WTC11 (cell line): Measurements from ENCODE around the gene RAD23A. TPM values are rescaled to one million over a fixed set of nuclear protein-coding genes. Genes with fewer than 3 reads are reported as not detected.

ENCODE experiments used
- ATAC-seq: fragments of 200-7000 bp; cut with Tn5 transposase; 2 replicates; pipeline ENCODE4 v1.10.0; 2021; ENCODE audit warnings: mild to moderate bottlenecking, moderate library complexity
- CTCF ChIA-PET: fragments of 300-600 bp; sonication (Branson Sonifier 250); formaldehyde crosslinking; loops from one replicate; lab custom pipeline; 2021; ENCODE audit warnings: antibody characterized with exemption; lab: Charles Lee
- POLR2A ChIA-PET: fragments of 350-600 bp; sonication (Branson Sonifier 250); formaldehyde crosslinking; loops from one replicate; lab custom pipeline; 2021; ENCODE audit warnings: antibody characterized with exemption; lab: Charles Lee
- DNase-seq: peaks from one replicate; pipeline ENCODE4 v3.0.0; 2021; ENCODE audit warnings: low spot score
- H3K27ac Mint-ChIP-seq: 2 replicates; pipeline ENCODE4 v1.8.0; 2021; ENCODE audit warnings: mixed read lengths
- H3K27me3 Mint-ChIP-seq: 2 replicates; pipeline ENCODE4 v1.8.0; 2021; ENCODE audit warnings: low read depth, mild to moderate bottlenecking, moderate library complexity, mixed read lengths
- H3K36me3 Mint-ChIP-seq: 2 replicates; pipeline ENCODE4 v1.8.0; 2021; ENCODE audit warnings: mixed read lengths
- H3K4me1 Mint-ChIP-seq: 2 replicates; pipeline ENCODE4 v1.8.0; 2022; ENCODE audit warnings: mixed read lengths
- H3K4me3 Mint-ChIP-seq: 2 replicates; pipeline ENCODE4 v1.8.0; 2021; ENCODE audit warnings: mild to moderate bottlenecking, moderate library complexity, mixed read lengths
- H3K9me3 Mint-ChIP-seq: 2 replicates; pipeline ENCODE4 v1.8.0; 2021; ENCODE audit warnings: mixed read lengths
- ELF4 ChIP-seq: sonication (generic); formaldehyde crosslinking; IDR thresholded peaks from 2 replicates; pipeline ENCODE4 v1.8.1; 2022; ENCODE audit warnings: low read depth, mild to moderate bottlenecking, moderate library complexity, missing genetic modification reagents
- FOXP1 ChIP-seq: sonication (generic); formaldehyde crosslinking; IDR thresholded peaks from 2 replicates; pipeline ENCODE4 v1.8.0; 2022; ENCODE audit warnings: missing genetic modification reagents, mild to moderate bottlenecking, moderate library complexity, borderline replicate concordance
- HMGA2 ChIP-seq: fragments of 250-450 bp; sonication (Bioruptor Pico); IDR thresholded peaks from 2 replicates; pipeline ENCODE4 v1.4.0; 2021; ENCODE audit warnings: mild to moderate bottlenecking, moderate library complexity
- NFE2L1 ChIP-seq: sonication (generic); formaldehyde crosslinking; IDR thresholded peaks from 2 replicates; pipeline ENCODE4 v1.8.1; 2023; ENCODE audit warnings: missing genetic modification reagents
- NR1H2 ChIP-seq: sonication (generic); formaldehyde crosslinking; IDR thresholded peaks from 2 replicates; pipeline ENCODE4 v1.9.0; 2021; ENCODE audit warnings: mild to moderate bottlenecking, moderate library complexity, missing genetic modification reagents
- SP1 ChIP-seq: sonication (generic); formaldehyde crosslinking; conservative IDR thresholded peaks from 2 replicates; pipeline ENCODE4 v1.8.1; 2022; ENCODE audit warnings: missing genetic modification reagents
- ZNF121 ChIP-seq: sonication (generic); formaldehyde crosslinking; IDR thresholded peaks from 2 replicates; pipeline ENCODE4 v1.8.0; 2023; ENCODE audit warnings: missing genetic modification reagents
- ZNF138 ChIP-seq: sonication (generic); formaldehyde crosslinking; conservative IDR thresholded peaks from 2 replicates; pipeline ENCODE4 v1.8.1; 2022; ENCODE audit warnings: mild to moderate bottlenecking, moderate library complexity, missing genetic modification reagents
- ZNF416 ChIP-seq: fragments of 250-450 bp; sonication (Bioruptor Pico); IDR thresholded peaks from 2 replicates; pipeline ENCODE4 v1.9.0; 2021; ENCODE audit warnings: mild to moderate bottlenecking, inconsistent platforms
- total RNA-seq: library from RNA; stranded (reverse); gene quantifications from 3 replicates; pipeline ENCODE4 v1.2.3, GENCODE V29; 2021
- TF ChIP-seq, protein P1 (sequence below): sonication (generic); formaldehyde crosslinking; IDR thresholded peaks from 2 replicates; pipeline ENCODE4 v1.8.0; 2022; ENCODE audit warnings: mild to moderate bottlenecking, missing genetic modification reagents
- TF ChIP-seq, protein P2 (sequence below): sonication (generic); formaldehyde crosslinking; IDR thresholded peaks from 2 replicates; pipeline ENCODE4 v1.8.0; 2022; ENCODE audit warnings: missing genetic modification reagents
- TF ChIP-seq, protein P3 (sequence below): sonication (generic); formaldehyde crosslinking; IDR thresholded peaks from 2 replicates; pipeline ENCODE4 v1.8.0; 2023; ENCODE audit warnings: missing genetic modification reagents, mild to moderate bottlenecking, borderline replicate concordance
- TF ChIP-seq, protein P4 (sequence below): sonication (generic); formaldehyde crosslinking; conservative IDR thresholded peaks from 2 replicates; pipeline ENCODE4 v1.8.1; 2023; ENCODE audit warnings: mild to moderate bottlenecking, low read depth, missing genetic modification reagents, moderate library complexity
- TF ChIP-seq, protein P5 (sequence below): sonication (generic); formaldehyde crosslinking; IDR thresholded peaks from 2 replicates; pipeline ENCODE4 v1.8.1; 2022; ENCODE audit warnings: low read depth, mild to moderate bottlenecking, moderate library complexity, missing genetic modification reagents, borderline replicate concordance
- TF ChIP-seq, protein P6 (sequence below): fragments of 200-600 bp; IDR thresholded peaks from 2 replicates; pipeline ENCODE4 v1.8.0; 2022; ENCODE audit warnings: antibody characterized with exemption
- TF ChIP-seq, protein P7 (sequence below): sonication (generic); formaldehyde crosslinking; IDR thresholded peaks from 2 replicates; pipeline ENCODE4 v1.8.1; 2023; ENCODE audit warnings: mild to moderate bottlenecking, moderate library complexity, missing genetic modification reagents

Gene RAD23A
- total RNA-seq, 1 experiment from 2014 or later: 84.3 TPM

DNA sequence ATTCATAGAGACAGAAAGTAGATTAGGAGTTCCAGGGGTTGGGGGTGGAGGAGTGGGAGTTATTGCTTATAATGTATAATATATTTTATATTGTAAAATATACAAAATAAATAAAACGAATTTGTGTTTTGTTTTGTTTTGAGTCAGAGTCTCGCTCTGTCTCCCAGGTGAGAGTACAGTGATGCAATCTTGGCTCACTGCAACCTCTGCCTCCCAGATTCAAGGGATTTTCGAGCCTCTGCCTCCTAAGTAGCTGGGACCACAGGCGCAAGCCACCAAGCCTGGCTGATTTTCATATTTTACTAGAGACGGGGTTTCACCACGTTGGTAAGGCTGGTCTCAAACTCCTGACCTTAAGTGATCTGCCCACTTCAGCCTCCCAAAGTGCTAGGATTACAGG is 13.8 kb downstream of the RAD23A start (continued):
- TF ChIP-seq ELF4 (no peak), ZNF138 (no peak), HMGA2 (no peak), NR1H2 (no peak)
- TF ChIP-seq, protein P1, sequence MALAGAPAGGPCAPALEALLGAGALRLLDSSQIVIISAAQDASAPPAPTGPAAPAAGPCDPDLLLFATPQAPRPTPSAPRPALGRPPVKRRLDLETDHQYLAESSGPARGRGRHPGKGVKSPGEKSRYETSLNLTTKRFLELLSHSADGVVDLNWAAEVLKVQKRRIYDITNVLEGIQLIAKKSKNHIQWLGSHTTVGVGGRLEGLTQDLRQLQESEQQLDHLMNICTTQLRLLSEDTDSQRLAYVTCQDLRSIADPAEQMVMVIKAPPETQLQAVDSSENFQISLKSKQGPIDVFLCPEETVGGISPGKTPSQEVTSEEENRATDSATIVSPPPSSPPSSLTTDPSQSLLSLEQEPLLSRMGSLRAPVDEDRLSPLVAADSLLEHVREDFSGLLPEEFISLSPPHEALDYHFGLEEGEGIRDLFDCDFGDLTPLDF: no peak
- TF ChIP-seq, protein P2, sequence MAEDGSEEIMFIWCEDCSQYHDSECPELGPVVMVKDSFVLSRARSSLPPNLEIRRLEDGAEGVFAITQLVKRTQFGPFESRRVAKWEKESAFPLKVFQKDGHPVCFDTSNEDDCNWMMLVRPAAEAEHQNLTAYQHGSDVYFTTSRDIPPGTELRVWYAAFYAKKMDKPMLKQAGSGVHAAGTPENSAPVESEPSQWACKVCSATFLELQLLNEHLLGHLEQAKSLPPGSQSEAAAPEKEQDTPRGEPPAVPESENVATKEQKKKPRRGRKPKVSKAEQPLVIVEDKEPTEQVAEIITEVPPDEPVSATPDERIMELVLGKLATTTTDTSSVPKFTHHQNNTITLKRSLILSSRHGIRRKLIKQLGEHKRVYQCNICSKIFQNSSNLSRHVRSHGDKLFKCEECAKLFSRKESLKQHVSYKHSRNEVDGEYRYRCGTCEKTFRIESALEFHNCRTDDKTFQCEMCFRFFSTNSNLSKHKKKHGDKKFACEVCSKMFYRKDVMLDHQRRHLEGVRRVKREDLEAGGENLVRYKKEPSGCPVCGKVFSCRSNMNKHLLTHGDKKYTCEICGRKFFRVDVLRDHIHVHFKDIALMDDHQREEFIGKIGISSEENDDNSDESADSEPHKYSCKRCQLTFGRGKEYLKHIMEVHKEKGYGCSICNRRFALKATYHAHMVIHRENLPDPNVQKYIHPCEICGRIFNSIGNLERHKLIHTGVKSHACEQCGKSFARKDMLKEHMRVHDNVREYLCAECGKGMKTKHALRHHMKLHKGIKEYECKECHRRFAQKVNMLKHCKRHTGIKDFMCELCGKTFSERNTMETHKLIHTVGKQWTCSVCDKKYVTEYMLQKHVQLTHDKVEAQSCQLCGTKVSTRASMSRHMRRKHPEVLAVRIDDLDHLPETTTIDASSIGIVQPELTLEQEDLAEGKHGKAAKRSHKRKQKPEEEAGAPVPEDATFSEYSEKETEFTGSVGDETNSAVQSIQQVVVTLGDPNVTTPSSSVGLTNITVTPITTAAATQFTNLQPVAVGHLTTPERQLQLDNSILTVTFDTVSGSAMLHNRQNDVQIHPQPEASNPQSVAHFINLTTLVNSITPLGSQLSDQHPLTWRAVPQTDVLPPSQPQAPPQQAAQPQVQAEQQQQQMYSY (CRISPR knock-in tag): no peak
- TF ChIP-seq, protein P3, sequence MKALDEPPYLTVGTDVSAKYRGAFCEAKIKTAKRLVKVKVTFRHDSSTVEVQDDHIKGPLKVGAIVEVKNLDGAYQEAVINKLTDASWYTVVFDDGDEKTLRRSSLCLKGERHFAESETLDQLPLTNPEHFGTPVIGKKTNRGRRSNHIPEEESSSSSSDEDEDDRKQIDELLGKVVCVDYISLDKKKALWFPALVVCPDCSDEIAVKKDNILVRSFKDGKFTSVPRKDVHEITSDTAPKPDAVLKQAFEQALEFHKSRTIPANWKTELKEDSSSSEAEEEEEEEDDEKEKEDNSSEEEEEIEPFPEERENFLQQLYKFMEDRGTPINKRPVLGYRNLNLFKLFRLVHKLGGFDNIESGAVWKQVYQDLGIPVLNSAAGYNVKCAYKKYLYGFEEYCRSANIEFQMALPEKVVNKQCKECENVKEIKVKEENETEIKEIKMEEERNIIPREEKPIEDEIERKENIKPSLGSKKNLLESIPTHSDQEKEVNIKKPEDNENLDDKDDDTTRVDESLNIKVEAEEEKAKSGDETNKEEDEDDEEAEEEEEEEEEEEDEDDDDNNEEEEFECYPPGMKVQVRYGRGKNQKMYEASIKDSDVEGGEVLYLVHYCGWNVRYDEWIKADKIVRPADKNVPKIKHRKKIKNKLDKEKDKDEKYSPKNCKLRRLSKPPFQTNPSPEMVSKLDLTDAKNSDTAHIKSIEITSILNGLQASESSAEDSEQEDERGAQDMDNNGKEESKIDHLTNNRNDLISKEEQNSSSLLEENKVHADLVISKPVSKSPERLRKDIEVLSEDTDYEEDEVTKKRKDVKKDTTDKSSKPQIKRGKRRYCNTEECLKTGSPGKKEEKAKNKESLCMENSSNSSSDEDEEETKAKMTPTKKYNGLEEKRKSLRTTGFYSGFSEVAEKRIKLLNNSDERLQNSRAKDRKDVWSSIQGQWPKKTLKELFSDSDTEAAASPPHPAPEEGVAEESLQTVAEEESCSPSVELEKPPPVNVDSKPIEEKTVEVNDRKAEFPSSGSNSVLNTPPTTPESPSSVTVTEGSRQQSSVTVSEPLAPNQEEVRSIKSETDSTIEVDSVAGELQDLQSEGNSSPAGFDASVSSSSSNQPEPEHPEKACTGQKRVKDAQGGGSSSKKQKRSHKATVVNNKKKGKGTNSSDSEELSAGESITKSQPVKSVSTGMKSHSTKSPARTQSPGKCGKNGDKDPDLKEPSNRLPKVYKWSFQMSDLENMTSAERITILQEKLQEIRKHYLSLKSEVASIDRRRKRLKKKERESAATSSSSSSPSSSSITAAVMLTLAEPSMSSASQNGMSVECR (CRISPR knock-in tag): no peak
- TF ChIP-seq, protein P4, sequence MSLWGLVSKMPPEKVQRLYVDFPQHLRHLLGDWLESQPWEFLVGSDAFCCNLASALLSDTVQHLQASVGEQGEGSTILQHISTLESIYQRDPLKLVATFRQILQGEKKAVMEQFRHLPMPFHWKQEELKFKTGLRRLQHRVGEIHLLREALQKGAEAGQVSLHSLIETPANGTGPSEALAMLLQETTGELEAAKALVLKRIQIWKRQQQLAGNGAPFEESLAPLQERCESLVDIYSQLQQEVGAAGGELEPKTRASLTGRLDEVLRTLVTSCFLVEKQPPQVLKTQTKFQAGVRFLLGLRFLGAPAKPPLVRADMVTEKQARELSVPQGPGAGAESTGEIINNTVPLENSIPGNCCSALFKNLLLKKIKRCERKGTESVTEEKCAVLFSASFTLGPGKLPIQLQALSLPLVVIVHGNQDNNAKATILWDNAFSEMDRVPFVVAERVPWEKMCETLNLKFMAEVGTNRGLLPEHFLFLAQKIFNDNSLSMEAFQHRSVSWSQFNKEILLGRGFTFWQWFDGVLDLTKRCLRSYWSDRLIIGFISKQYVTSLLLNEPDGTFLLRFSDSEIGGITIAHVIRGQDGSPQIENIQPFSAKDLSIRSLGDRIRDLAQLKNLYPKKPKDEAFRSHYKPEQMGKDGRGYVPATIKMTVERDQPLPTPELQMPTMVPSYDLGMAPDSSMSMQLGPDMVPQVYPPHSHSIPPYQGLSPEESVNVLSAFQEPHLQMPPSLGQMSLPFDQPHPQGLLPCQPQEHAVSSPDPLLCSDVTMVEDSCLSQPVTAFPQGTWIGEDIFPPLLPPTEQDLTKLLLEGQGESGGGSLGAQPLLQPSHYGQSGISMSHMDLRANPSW: no peak
- TF ChIP-seq, all 79 proteins: peak for 0

DNA sequence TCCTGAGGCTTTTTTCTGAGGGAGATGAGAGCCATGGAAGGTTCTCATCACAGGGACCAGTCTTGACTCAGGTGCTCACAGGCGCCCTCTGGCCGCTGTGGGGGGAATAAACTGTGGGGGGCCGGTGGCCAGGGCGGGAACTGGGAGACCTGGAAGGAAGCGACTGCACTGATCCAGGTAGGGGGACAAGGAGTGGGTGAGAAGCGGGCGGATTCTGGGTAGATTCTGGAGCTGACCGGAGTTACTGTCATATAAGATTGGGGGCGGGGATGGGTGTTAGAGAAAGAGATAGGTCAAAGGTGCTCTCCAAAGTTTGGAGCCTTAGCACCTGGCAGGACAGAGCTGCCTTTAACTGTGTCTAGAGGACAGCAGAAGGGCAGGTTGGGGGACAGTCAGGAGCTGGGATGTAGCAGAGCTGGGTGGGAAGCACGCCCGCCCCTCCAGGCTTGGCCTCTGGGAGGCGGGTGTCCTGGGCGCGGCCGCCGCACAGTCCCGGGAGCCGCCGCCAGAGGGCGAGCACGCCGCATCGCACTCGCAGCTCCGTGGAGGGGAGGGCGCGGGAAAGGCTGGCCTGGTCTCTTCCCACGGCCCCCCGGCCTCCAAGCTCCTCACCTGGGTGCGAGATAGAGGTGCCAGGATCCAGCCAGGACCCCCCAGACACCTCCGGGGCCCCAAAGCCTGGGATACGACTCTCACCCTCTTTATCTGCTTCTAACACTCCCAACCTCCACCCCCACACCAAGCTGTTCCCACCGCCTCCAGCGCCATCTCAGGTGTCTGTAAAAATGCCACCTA is 19.6 kb downstream of the RAD23A start:
- 0 out of 2 replicates have a peak, but pooled peaks cover 5% of the 10 kb centered on the region for H3K4me1 Mint-ChIP-seq
- ChIA-PET CTCF (interaction anchor here (0.5 to 5.1 kb wide), 86 partner anchors 11 to 1507 kb away, joined by 3 to 197 read pairs (median 7); partner anchors contain the start of genes CALR, DNASE2, FARSA and GADD45GIP1), POLR2A (interaction anchor here (0.6 to 1.8 kb wide), 15 partner anchors 9 to 216 kb away, joined by 3 to 14 read pairs (median 4); partner anchors contain the start of genes DNASE2, GCDH and JUNB)
- H3K36me3 Mint-ChIP-seq: no peaks in the 10 kb centered on the region
- ATAC-seq: peak; percentile 95
- H3K27me3 Mint-ChIP-seq: peaks cover 14% of the 10 kb centered on the region
- DNase-seq: peak; percentile 91
- H3K4me3 Mint-ChIP-seq: peak overlapping the region; percentile 71
- H3K9me3 Mint-ChIP-seq: peaks cover under 1% of the 10 kb centered on the region
- peak overlapping the region; percentile 65 for H3K27ac Mint-ChIP-seq
- TF ChIP-seq, protein P5, sequence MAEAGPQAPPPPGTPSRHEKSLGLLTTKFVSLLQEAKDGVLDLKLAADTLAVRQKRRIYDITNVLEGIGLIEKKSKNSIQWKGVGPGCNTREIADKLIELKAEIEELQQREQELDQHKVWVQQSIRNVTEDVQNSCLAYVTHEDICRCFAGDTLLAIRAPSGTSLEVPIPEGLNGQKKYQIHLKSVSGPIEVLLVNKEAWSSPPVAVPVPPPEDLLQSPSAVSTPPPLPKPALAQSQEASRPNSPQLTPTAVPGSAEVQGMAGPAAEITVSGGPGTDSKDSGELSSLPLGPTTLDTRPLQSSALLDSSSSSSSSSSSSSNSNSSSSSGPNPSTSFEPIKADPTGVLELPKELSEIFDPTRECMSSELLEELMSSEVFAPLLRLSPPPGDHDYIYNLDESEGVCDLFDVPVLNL: no peak
- no peak for TF ChIP-seq ZNF416 (CRISPR knock-in tag)
- TF ChIP-seq, protein P6, sequence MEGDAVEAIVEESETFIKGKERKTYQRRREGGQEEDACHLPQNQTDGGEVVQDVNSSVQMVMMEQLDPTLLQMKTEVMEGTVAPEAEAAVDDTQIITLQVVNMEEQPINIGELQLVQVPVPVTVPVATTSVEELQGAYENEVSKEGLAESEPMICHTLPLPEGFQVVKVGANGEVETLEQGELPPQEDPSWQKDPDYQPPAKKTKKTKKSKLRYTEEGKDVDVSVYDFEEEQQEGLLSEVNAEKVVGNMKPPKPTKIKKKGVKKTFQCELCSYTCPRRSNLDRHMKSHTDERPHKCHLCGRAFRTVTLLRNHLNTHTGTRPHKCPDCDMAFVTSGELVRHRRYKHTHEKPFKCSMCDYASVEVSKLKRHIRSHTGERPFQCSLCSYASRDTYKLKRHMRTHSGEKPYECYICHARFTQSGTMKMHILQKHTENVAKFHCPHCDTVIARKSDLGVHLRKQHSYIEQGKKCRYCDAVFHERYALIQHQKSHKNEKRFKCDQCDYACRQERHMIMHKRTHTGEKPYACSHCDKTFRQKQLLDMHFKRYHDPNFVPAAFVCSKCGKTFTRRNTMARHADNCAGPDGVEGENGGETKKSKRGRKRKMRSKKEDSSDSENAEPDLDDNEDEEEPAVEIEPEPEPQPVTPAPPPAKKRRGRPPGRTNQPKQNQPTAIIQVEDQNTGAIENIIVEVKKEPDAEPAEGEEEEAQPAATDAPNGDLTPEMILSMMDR: peak; percentile 85
- 0 out of 2 replicates have a peak, but pooled peaks have one; percentile 10 for TF ChIP-seq ZNF121 (CRISPR knock-in tag)
- TF ChIP-seq SP1 (CRISPR knock-in tag): peak; percentile 43; the same call in 1 of the 2 replicates
- TF ChIP-seq, protein P7, sequence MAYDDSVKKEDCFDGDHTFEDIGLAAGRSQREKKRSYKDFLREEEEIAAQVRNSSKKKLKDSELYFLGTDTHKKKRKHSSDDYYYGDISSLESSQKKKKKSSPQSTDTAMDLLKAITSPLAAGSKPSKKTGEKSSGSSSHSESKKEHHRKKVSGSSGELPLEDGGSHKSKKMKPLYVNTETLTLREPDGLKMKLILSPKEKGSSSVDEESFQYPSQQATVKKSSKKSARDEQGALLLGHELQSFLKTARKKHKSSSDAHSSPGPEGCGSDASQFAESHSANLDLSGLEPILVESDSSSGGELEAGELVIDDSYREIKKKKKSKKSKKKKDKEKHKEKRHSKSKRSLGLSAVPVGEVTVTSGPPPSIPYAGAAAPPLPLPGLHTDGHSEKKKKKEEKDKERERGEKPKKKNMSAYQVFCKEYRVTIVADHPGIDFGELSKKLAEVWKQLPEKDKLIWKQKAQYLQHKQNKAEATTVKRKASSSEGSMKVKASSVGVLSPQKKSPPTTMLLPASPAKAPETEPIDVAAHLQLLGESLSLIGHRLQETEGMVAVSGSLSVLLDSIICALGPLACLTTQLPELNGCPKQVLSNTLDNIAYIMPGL (CRISPR knock-in tag): peak; percentile 97; the same call in 1 of the 2 replicates
- TF ChIP-seq FOXP1 (CRISPR knock-in tag): peak; percentile 61; the same call in 1 of the 2 replicates
- peak; percentile 14; the same call in 1 of the 2 replicates for TF ChIP-seq NFE2L1 (CRISPR knock-in tag)
